Endothelial cell of umbilical vein (primary cell): ENCODE data around the gene LCAT.

Experiments
- GATA2 ChIP-seq: IDR thresholded peaks from 2 replicates; pipeline ENCODE4 v1.7.0; 2011; ENCODE audit warnings: low read depth, mild to moderate bottlenecking, moderate library complexity, mixed read lengths, low read length; ENCODE audit not compliant: insufficient read length, insufficient read depth
- MYC ChIP-seq: IDR thresholded peaks from one replicate; pipeline ENCODE4 v1.6.1; 2011; ENCODE audit warnings: mild to moderate bottlenecking, low read depth, low read length
- POLR2A ChIP-seq: IDR thresholded peaks from 2 replicates; pipeline ENCODE4 v1.6.1; 2012; ENCODE audit warnings: low read depth, mild to moderate bottlenecking, control low read depth, low read length
- POLR2AphosphoS5 ChIP-seq: IDR thresholded peaks from 2 replicates; pipeline ENCODE4 v1.6.1; 2012; ENCODE audit warnings: low read depth, mild to moderate bottlenecking, control low read depth, low read length, moderate library complexity; ENCODE audit not compliant: insufficient read depth
- TF ChIP-seq, protein P1 (sequence below), 2 donors: IDR thresholded peaks; 1 replicate in 1 of 2; 2 replicates in 1 of 2; pipeline ENCODE4 v1.5.1; 2011; ENCODE audit warnings: low read length in 2 of 2, mild to moderate bottlenecking in 2 of 2, moderate library complexity in 2 of 2, control low read depth in 1 of 2, inconsistent platforms in 1 of 2, low read depth in 1 of 2; ENCODE audit not compliant: insufficient read depth in 1 of 2; ENCODE audit errors: extremely low read depth in 1 of 2

- TF ChIP-seq MYC (no peak), POLR2A (no peak), POLR2AphosphoS5 (no peak), GATA2 (no peak)
- TF ChIP-seq, protein P1, sequence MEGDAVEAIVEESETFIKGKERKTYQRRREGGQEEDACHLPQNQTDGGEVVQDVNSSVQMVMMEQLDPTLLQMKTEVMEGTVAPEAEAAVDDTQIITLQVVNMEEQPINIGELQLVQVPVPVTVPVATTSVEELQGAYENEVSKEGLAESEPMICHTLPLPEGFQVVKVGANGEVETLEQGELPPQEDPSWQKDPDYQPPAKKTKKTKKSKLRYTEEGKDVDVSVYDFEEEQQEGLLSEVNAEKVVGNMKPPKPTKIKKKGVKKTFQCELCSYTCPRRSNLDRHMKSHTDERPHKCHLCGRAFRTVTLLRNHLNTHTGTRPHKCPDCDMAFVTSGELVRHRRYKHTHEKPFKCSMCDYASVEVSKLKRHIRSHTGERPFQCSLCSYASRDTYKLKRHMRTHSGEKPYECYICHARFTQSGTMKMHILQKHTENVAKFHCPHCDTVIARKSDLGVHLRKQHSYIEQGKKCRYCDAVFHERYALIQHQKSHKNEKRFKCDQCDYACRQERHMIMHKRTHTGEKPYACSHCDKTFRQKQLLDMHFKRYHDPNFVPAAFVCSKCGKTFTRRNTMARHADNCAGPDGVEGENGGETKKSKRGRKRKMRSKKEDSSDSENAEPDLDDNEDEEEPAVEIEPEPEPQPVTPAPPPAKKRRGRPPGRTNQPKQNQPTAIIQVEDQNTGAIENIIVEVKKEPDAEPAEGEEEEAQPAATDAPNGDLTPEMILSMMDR (IDR thresholded peaks at IDR 0.05; ENCODE audit: extremely low read depth in 1 of 2, insufficient read depth in 1 of 2, low read depth in 1 of 2, low read length in 2 of 2) = no peak
These were observed 19.6 kb downstream of the LCAT start for GRCh38 chr16:67924140-67924906.
